ENCODE data around the gene SNAPC1. TPM values are rescaled to one million over a fixed set of nuclear protein-coding genes. Genes with fewer than 3 reads are reported as not detected.

The SNAPC1 gene
- total RNA-seq, 1 experiment from 2014 or later: 6.8 TPM

GRCh38 chr14:61750708-61751474 lies 11.3 kb upstream of the SNAPC1 start:
- Histone ChIP-seq H2BK15ac (ENCODE audit: low read depth, low read length) (no peak overlapping the region), H2BK120ac (ENCODE audit: low read depth, low read length, poor library complexity, severe bottlenecking) (no peak overlapping the region), H3K23me2 (ENCODE audit: insufficient read length, low read depth, low read length, poor library complexity, severe bottlenecking) (no peaks in the 10 kb centered on the region), H2AFZ (ENCODE audit: low read length) (no peak overlapping the region), H3K14ac (ENCODE audit: insufficient read depth, low read length) (peak overlapping the region; percentile 54; the same call in 1 of the 2 replicates), H3K4me2 (ENCODE audit: insufficient read depth, insufficient read length, low read length) (peak overlapping the region; percentile 50), H3K79me2 (ENCODE audit: insufficient read depth, low read length) (no peaks in the 10 kb centered on the region), H3K56ac (ENCODE audit: insufficient read length, low read depth, low read length) (no peak overlapping the region), H4K91ac (ENCODE audit: insufficient read length, low read depth, low read length) (no peak overlapping the region), H4K8ac (replicated peaks; ENCODE audit: insufficient read length, low read depth, low read length) (no peak overlapping the region), H3K23ac (ENCODE audit: insufficient read length, low read depth, low read length) (no peak overlapping the region), H3K79me1 (ENCODE audit: insufficient read depth, low read depth, low read length, poor library complexity, severe bottlenecking) (no peaks in the 10 kb centered on the region), H2BK20ac (ENCODE audit: low read depth, low read length, poor library complexity, severe bottlenecking) (no peak overlapping the region), H4K5ac (ENCODE audit: insufficient read length, low read depth, low read length) (no peak overlapping the region), H3K4ac (ENCODE audit: low read depth, low read length) (no peak overlapping the region), H2BK5ac (ENCODE audit: insufficient read length, low read length) (no peak overlapping the region), H3T11ph (ENCODE audit: low read length) (no peak overlapping the region), H4K20me1 (ENCODE audit: control insufficient read depth, insufficient read depth, insufficient read length) (no peaks in the 10 kb centered on the region), H3K27me3 (ENCODE audit: insufficient read depth, low read length) (no peaks in the 10 kb centered on the region), H3K9ac (ENCODE audit: extremely low read depth, insufficient read length, low read length) (peak overlapping the region; percentile 1), H3K27ac (ENCODE audit: insufficient read length, low read depth, low read length) (no peak overlapping the region), H3K18ac (ENCODE audit: insufficient read length, low read depth, low read length) (peak overlapping the region; percentile 13), H2AK5ac (ENCODE audit: insufficient read length, low read length) (no peak overlapping the region), H3K9me3 (ENCODE audit: control insufficient read depth, low read depth, low read length) (no peaks in the 10 kb centered on the region), H3K4me1 (ENCODE audit: insufficient read depth, low read length) (peaks cover 7% of the 10 kb centered on the region; the same call in 1 of the 2 replicates), H2BK12ac (ENCODE audit: insufficient read length, low read depth, low read length) (peak overlapping the region; percentile 75)
- H3K36me3 Mint-ChIP-seq (ENCODE audit: insufficient read depth in 1 of 3, low read depth in 3 of 3): peaks cover 13 to 51% (median 36%) of the 10 kb centered on the region in 3 experiments
- no CpG with 5 or more reads among the region's 54 CpGs for WGBS (ENCODE audit: extremely low coverage, insufficient read length, low lambda C conversion rate)
- DNase-seq: peak; percentile 83
- TF ChIP-seq CTCF (conservative IDR thresholded peaks at IDR 0.05): no peak
- H3K27ac Mint-ChIP-seq: peak overlapping the region in 2 of 3 experiments; percentile 48 to 78; a peak in 4 of 7 replicates
- H3K4me1 Mint-ChIP-seq: peaks cover 6 to 34% of the 10 kb centered on the region in 2 experiments; a peak in 3 of 4 replicates
- peaks cover 0 to 10% of the 10 kb centered on the region in 2 experiments; a peak in 3 of 5 replicates for H3K9me3 Mint-ChIP-seq
- no peaks in the 10 kb centered on the region for H3K27me3 Mint-ChIP-seq (ENCODE audit: low read depth)
- H3K4me3 Mint-ChIP-seq: peak overlapping the region in 1 of 2 experiments; percentile 84; a peak in 3 of 5 replicates

All from H9 (cell line).